Measurements from ENCODE around the gene SPTBN5. TPM values are rescaled to one million over a fixed set of nuclear protein-coding genes. Genes with fewer than 3 reads are reported as not detected.
A peak's percentile ranks its signal among the peaks of the same experiment; 100 is the strongest.

SPTBN5 gene
- total RNA-seq, 6 experiments from 2014 or later = 0.16 to 0.34 (median 0.24) TPM

DNA sequence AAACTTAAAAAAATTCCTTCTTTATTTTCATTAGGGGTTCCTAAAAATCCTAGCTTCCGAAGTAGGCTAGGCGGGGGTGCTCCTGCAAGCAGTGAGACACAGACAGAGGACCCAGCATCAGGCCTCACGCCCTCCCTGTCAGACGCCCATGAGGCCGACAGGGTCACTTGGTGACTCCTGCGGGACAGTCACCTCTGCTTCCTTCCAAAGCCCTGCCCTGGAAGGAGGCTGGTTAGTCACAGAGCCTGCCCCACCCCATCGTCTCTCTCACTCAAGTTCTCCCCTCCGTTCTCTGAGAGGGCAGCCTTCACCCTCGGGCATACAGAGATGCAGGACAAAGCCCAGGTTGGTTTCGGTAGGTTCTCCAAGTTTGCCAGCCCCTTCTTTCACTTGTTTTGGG lies 39.9 kb upstream of the SPTBN5 start:
- H3K27ac Mint-ChIP-seq = peak overlapping the region; percentile 83

GRCh38 chr15:41933326-41933725 lies 39.5 kb upstream of the SPTBN5 start:
- H3K27ac Mint-ChIP-seq = peak overlapping the region; percentile 83
- peaks cover 79% of the 10 kb centered on the region for H3K4me1 Mint-ChIP-seq (ENCODE audit: low read depth)
- H3K4me3 Mint-ChIP-seq = no peak overlapping the region
- no peaks in the 10 kb centered on the region for H3K9me3 Mint-ChIP-seq
- H3K36me3 Mint-ChIP-seq (ENCODE audit: low read depth) = peaks cover 29% of the 10 kb centered on the region
- no peak for DNase-seq
- TF ChIP-seq CTCF (IDR thresholded peaks at IDR 0.05) = no peak
- H3K27me3 Mint-ChIP-seq (ENCODE audit: insufficient read depth) = no peaks in the 10 kb centered on the region; the same call in 1 of the 2 replicates

More for the DNA sequence above, 39.9 kb upstream of the SPTBN5 start:
- no peak for TF ChIP-seq CTCF (IDR thresholded peaks at IDR 0.05)
- peak; percentile 54 for DNase-seq
- no peaks in the 10 kb centered on the region; the same call in 1 of the 2 replicates for H3K27me3 Mint-ChIP-seq (ENCODE audit: insufficient read depth)
- peaks cover 76% of the 10 kb centered on the region for H3K4me1 Mint-ChIP-seq (ENCODE audit: low read depth)
- no peaks in the 10 kb centered on the region for H3K9me3 Mint-ChIP-seq
- peak overlapping the region; percentile 63; the same call in 1 of the 2 replicates for H3K4me3 Mint-ChIP-seq
- H3K36me3 Mint-ChIP-seq (ENCODE audit: low read depth) = peaks cover 29% of the 10 kb centered on the region

- peaks cover 28% of the 10 kb centered on the region for H3K36me3 Mint-ChIP-seq (ENCODE audit: low read depth)
- H3K9me3 Mint-ChIP-seq = no peaks in the 10 kb centered on the region
- H3K4me1 Mint-ChIP-seq (ENCODE audit: low read depth) = peaks cover 83% of the 10 kb centered on the region
- no peaks in the 10 kb centered on the region; the same call in 1 of the 2 replicates for H3K27me3 Mint-ChIP-seq (ENCODE audit: insufficient read depth)
- no peak for TF ChIP-seq CTCF (IDR thresholded peaks at IDR 0.05)
- no peak overlapping the region for H3K4me3 Mint-ChIP-seq
- H3K27ac Mint-ChIP-seq = peak overlapping the region; percentile 83; the same call in 1 of the 2 replicates
- no peak for DNase-seq
These were observed 38.8 kb upstream of the SPTBN5 start for GRCh38 chr15:41932511-41933289.

GRCh38 chr15:41932101-41932500 lies 38.2 kb upstream of the SPTBN5 start:
- H3K4me1 Mint-ChIP-seq (ENCODE audit: low read depth) = peaks cover 82% of the 10 kb centered on the region
- peaks cover 23% of the 10 kb centered on the region for H3K36me3 Mint-ChIP-seq (ENCODE audit: low read depth)
- peak overlapping the region; percentile 45; the same call in 1 of the 2 replicates for H3K27ac Mint-ChIP-seq
- H3K9me3 Mint-ChIP-seq = no peaks in the 10 kb centered on the region
- no peak overlapping the region for H3K4me3 Mint-ChIP-seq
- DNase-seq = no peak
- TF ChIP-seq CTCF (IDR thresholded peaks at IDR 0.05) = no peak
- no peaks in the 10 kb centered on the region; the same call in 1 of the 2 replicates for H3K27me3 Mint-ChIP-seq (ENCODE audit: insufficient read depth)

DNA sequence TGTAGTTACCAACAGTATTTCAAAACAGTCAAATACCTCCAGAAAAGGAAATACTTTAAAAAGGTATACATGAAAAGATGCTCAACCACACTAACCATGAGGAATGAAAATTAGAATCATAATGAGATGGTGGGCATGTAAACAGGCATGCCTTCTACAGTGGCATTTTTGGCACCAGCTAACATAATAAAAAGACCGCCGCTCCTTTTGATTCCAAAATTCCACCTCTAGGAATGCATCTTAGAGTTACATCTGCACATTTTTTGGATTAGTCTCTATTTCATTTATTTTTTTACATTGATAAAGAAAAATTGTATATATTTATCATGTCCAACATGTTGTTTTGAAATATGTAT lies 37.0 kb upstream of the SPTBN5 start:
- H3K27me3 Mint-ChIP-seq (ENCODE audit: insufficient read depth) = no peaks in the 10 kb centered on the region; the same call in 1 of the 2 replicates
- no peak for DNase-seq
- peak overlapping the region; percentile 88 for H3K27ac Mint-ChIP-seq
- H3K4me3 Mint-ChIP-seq = peak overlapping the region; percentile 49; the same call in 1 of the 2 replicates
- no peaks in the 10 kb centered on the region for H3K9me3 Mint-ChIP-seq
- peaks cover 85% of the 10 kb centered on the region for H3K4me1 Mint-ChIP-seq (ENCODE audit: low read depth)
- no peak for TF ChIP-seq CTCF (IDR thresholded peaks at IDR 0.05)
- peaks cover 10% of the 10 kb centered on the region for H3K36me3 Mint-ChIP-seq (ENCODE audit: low read depth)
